ENCODE measurements around the gene GATB.
"Not testable (repeated sequence)": the region's sequence is repeated elsewhere in the genome, so short reads cannot be mapped to it uniquely, and the experiment has no call there.

GRCh38 chr4:151736852-151737251 lies 24.0 kb downstream of the GATB start:
- TF ChIP-seq POLR2A (IDR thresholded peaks at IDR 0.05; ENCODE audit: low read length); GATA1 (IDR thresholded peaks at IDR 0.05; ENCODE audit: low read depth, low read length): not testable (repeated sequence)
